Parathyroid adenoma (tissue), 2 donors: ENCODE data around the gene SEPTIN8.

Experiments
- H2AFZ ChIP-seq: fragments of 300-600 bp; sonication (generic); one replicate; pipeline ENCODE4 v1.7.0; 2017; ENCODE audit warnings: antibody characterized with exemption, mild to moderate bottlenecking
- H3K27ac ChIP-seq: fragments of 300-600 bp; sonication (generic); one replicate; pipeline ENCODE4 v1.7.0; 2017
- H3K27me3 ChIP-seq: fragments of 300-600 bp; sonication (generic); one replicate; pipeline ENCODE4 v1.7.0; 2017; ENCODE audit warnings: low read length; ENCODE audit not compliant: control insufficient read depth, insufficient read depth
- H3K36me3 ChIP-seq: fragments of 300-600 bp; sonication (generic); one replicate; pipeline ENCODE4 v1.7.0; 2017; ENCODE audit warnings: low read length; ENCODE audit not compliant: control insufficient read depth, insufficient read depth
- H3K4me1 ChIP-seq: fragments of 300-600 bp; sonication (generic); one replicate; pipeline ENCODE4 v1.7.0; 2017; ENCODE audit warnings: control low read depth
- H3K4me2 ChIP-seq: fragments of 300-600 bp; sonication (generic); one replicate; pipeline ENCODE4 v1.7.0; 2017; ENCODE audit warnings: low read length
- H3K4me3 ChIP-seq: fragments of 300-600 bp; sonication (generic); one replicate; pipeline ENCODE4 v1.7.0; 2017; ENCODE audit warnings: low read depth, low read length
- H3K79me2 ChIP-seq: fragments of 300-600 bp; sonication (generic); one replicate; pipeline ENCODE4 v1.7.0; 2017; ENCODE audit warnings: control low read depth
- H3K9ac ChIP-seq: fragments of 300-600 bp; sonication (generic); one replicate; pipeline ENCODE4 v1.7.0; 2017; ENCODE audit warnings: mild to moderate bottlenecking
- H3K9me3 ChIP-seq: fragments of 300-600 bp; sonication (generic); one replicate; pipeline ENCODE4 v1.7.0; 2017; ENCODE audit warnings: low read length; ENCODE audit not compliant: control insufficient read depth
- CTCF ChIP-seq: fragments of 300-600 bp; sonication (generic); IDR thresholded peaks from one replicate; pipeline ENCODE4 v1.7.0; 2017; ENCODE audit warnings: antibody characterized with exemption, mild to moderate bottlenecking
- donor health status: primary hyperparathyroidism.

Gene SEPTIN8

GRCh38 chr5:132824426-132824825, 47.4 kb upstream of the SEPTIN8 start:
- no peak overlapping the region for H2AFZ ChIP-seq
- no peak overlapping the region for H3K9ac ChIP-seq
- no peak for TF ChIP-seq CTCF
- H3K4me3 ChIP-seq = no peak overlapping the region
- H3K27ac ChIP-seq = no peak overlapping the region
- H3K79me2 ChIP-seq = no peaks in the 10 kb centered on the region
- no peaks in the 10 kb centered on the region for H3K9me3 ChIP-seq
- H3K36me3 ChIP-seq = no peaks in the 10 kb centered on the region
- peaks cover 4% of the 10 kb centered on the region for H3K4me1 ChIP-seq
- no peak overlapping the region for H3K4me2 ChIP-seq
- no peaks in the 10 kb centered on the region for H3K27me3 ChIP-seq

GRCh38 chr5:132823481-132824050, 46.5 kb upstream of the SEPTIN8 start:
- no peak overlapping the region for H3K27ac ChIP-seq
- H3K4me1 ChIP-seq = no peaks in the 10 kb centered on the region
- H3K9me3 ChIP-seq = no peaks in the 10 kb centered on the region
- H3K4me3 ChIP-seq = no peak overlapping the region
- no peak overlapping the region for H2AFZ ChIP-seq
- no peaks in the 10 kb centered on the region for H3K36me3 ChIP-seq
- no peak overlapping the region for H3K4me2 ChIP-seq
- H3K27me3 ChIP-seq = no peaks in the 10 kb centered on the region
- no peaks in the 10 kb centered on the region for H3K79me2 ChIP-seq
- no peak overlapping the region for H3K9ac ChIP-seq
- no peak for TF ChIP-seq CTCF

GRCh38 chr5:132822650-132823480, 45.8 kb upstream of the SEPTIN8 start:
- H3K27me3 ChIP-seq = no peaks in the 10 kb centered on the region
- no peak overlapping the region for H3K4me3 ChIP-seq
- H3K9ac ChIP-seq = no peak overlapping the region

GRCh38 chr5:132821791-132822190, 44.8 kb upstream of the SEPTIN8 start:
- no peak overlapping the region for H3K9ac ChIP-seq
- no peaks in the 10 kb centered on the region for H3K4me1 ChIP-seq
- no peak for TF ChIP-seq CTCF
- no peak overlapping the region for H2AFZ ChIP-seq
- H3K36me3 ChIP-seq = no peaks in the 10 kb centered on the region
- H3K9me3 ChIP-seq = no peaks in the 10 kb centered on the region
- H3K4me3 ChIP-seq = no peak overlapping the region
- no peak overlapping the region for H3K27ac ChIP-seq
- no peaks in the 10 kb centered on the region for H3K79me2 ChIP-seq
- H3K27me3 ChIP-seq = no peaks in the 10 kb centered on the region
- H3K4me2 ChIP-seq = no peak overlapping the region

More at GRCh38 chr5:132822650-132823480, 45.8 kb upstream of the SEPTIN8 start:
- TF ChIP-seq CTCF = no peak
- Histone ChIP-seq H3K79me2 (no peaks in the 10 kb centered on the region), H3K36me3 (no peaks in the 10 kb centered on the region), H3K27ac (no peak overlapping the region), H3K9me3 (no peaks in the 10 kb centered on the region), H3K4me2 (no peak overlapping the region), H3K4me1 (no peaks in the 10 kb centered on the region), H2AFZ (no peak overlapping the region)
